GM20000 (cell line): ENCODE data around the gene BTF3.
"Not testable (repeated sequence)": the region's sequence is repeated elsewhere in the genome, so short reads cannot be mapped to it uniquely, and the experiment has no call there.

Experiments used
- DNase-seq: peaks from one replicate; pipeline ENCODE4 v3.0.0; 2012; ENCODE audit warnings: low spot score
- CTCF ChIP-seq: IDR thresholded peaks from 2 replicates; pipeline ENCODE4 v1.5.1; 2012; ENCODE audit warnings: mild to moderate bottlenecking, control low read depth; ENCODE audit errors: extremely low read depth, missing control alignments

Gene BTF3

GRCh38 chr5:73472116-73472515 lies 26.1 kb upstream of the BTF3 start:
- TF ChIP-seq CTCF: no peak
- DNase-seq: no peak

- TF ChIP-seq CTCF: no peak
Measured at GRCh38 chr5:73480500-73480899, 17.7 kb upstream of the BTF3 start.

GRCh38 chr5:73482383-73483136 lies 15.7 kb upstream of the BTF3 start:
- DNase-seq: no peak
- TF ChIP-seq CTCF: no peak

More at GRCh38 chr5:73480500-73480899, 17.7 kb upstream of the BTF3 start:
- DNase-seq: no peak

- DNase-seq: no peak
- TF ChIP-seq CTCF: no peak
Measured at GRCh38 chr5:73483676-73484075, 14.6 kb upstream of the BTF3 start.

- no peak for DNase-seq
- no peak for TF ChIP-seq CTCF
Measured at GRCh38 chr5:73484511-73484910, 13.7 kb upstream of the BTF3 start.

- TF ChIP-seq CTCF: no peak
Measured at GRCh38 chr5:73485715-73486114, 12.5 kb upstream of the BTF3 start.

GRCh38 chr5:73486119-73486899 lies 11.9 kb upstream of the BTF3 start:
- TF ChIP-seq CTCF: no peak
- no peak for DNase-seq

More at GRCh38 chr5:73485715-73486114, 12.5 kb upstream of the BTF3 start:
- DNase-seq: no peak

- DNase-seq: not testable (repeated sequence)
Measured at GRCh38 chr5:73487257-73487656, 11.0 kb upstream of the BTF3 start.
